H1 (cell line): ENCODE measurements around the gene NCOA5. TPM values are rescaled to one million over a fixed set of nuclear protein-coding genes. Genes with fewer than 3 reads are reported as not detected.

Experiments
- CTCF ChIA-PET: fragments of 300-600 bp; sonication (Branson Sonifier 250); formaldehyde crosslinking; loops from one replicate; lab custom pipeline; 2021; ENCODE audit not compliant: partially characterized antibody; lab: Charles Lee
- POLR2A ChIA-PET: fragments of 300-600 bp; sonication (Branson Sonifier 250); formaldehyde crosslinking; loops from one replicate; lab custom pipeline; 2021; ENCODE audit warnings: inconsistent platforms; ENCODE audit not compliant: partially characterized antibody; lab: Charles Lee
- DNase-seq, 2 experiments: peaks; one replicate each; pipeline versions ENCODE4 v3.0.0 to v3.0.0-alpha.2; 2010 to 2022; ENCODE audit warnings: low spot score in 2 of 2, low read depth in 1 of 2, mixed read lengths in 1 of 2
- FAIRE-seq: peaks from 2 replicates; lab custom pipeline; 2011; peaks lifted over from hg19 to GRCh38; lab: Jason Lieb, UNC
- H2AFZ ChIP-seq: 2 replicates; pipeline ENCODE4 v1.8.1; 2012; ENCODE audit warnings: low read length, inconsistent platforms
- H2AK5ac ChIP-seq: 2 replicates; pipeline ENCODE4 v1.6.1; 2013; ENCODE audit warnings: low read depth, low read length
- H2BK120ac ChIP-seq: replicated peaks from 2 replicates; pipeline ENCODE3; 2013; ENCODE audit warnings: low read depth, low read length, inconsistent platforms
- H2BK12ac ChIP-seq: 2 replicates; pipeline ENCODE4 v1.6.1; 2013; ENCODE audit warnings: low read depth, low read length
- H2BK15ac ChIP-seq: 2 replicates; pipeline ENCODE4 v1.6.1; 2013; ENCODE audit warnings: low read length
- H2BK20ac ChIP-seq: 2 replicates; pipeline ENCODE4 v1.6.1; 2013; ENCODE audit warnings: low read length
- H2BK5ac ChIP-seq: 2 replicates; pipeline ENCODE4 v1.6.1; 2013; ENCODE audit warnings: low read depth, low read length
- H3K14ac ChIP-seq: 2 replicates; pipeline ENCODE4 v1.6.1; 2013; ENCODE audit warnings: inconsistent platforms; ENCODE audit not compliant: insufficient read length
- H3K18ac ChIP-seq: 2 replicates; pipeline ENCODE4 v1.6.1; 2013; ENCODE audit warnings: low read length; ENCODE audit errors: extremely low read depth
- H3K23ac ChIP-seq: 2 replicates; pipeline ENCODE4 v1.6.1; 2013; ENCODE audit warnings: inconsistent platforms; ENCODE audit not compliant: insufficient read length
- H3K23me2 ChIP-seq: 2 replicates; pipeline ENCODE4 v1.6.1; 2013; ENCODE audit warnings: low read depth, low read length
- H3K27ac ChIP-seq: 2 replicates; pipeline ENCODE4 v1.6.1; 2011; ENCODE audit warnings: low read depth, low read length, inconsistent platforms
- H3K27me3 ChIP-seq, 4 experiments: replicated peaks in 1 of 4; 1 replicate in 1 of 4; 2 replicates in 3 of 4; pipeline versions ENCODE4 v1.6.1 to v1.8.1; 2011 to 2013; ENCODE audit warnings: low read length in 3 of 4, mild to moderate bottlenecking in 3 of 4, inconsistent platforms in 2 of 4, mixed read lengths in 2 of 4, moderate library complexity in 1 of 4; ENCODE audit not compliant: control insufficient read depth in 3 of 4, insufficient read depth in 3 of 4; ENCODE audit errors: extremely low read depth in 1 of 4
- H3K36me3 ChIP-seq, 4 experiments: 2 replicates each; pipeline versions ENCODE4 v1.6.1 to v1.8.1; 2011 to 2013; ENCODE audit warnings: mild to moderate bottlenecking in 4 of 4, low read length in 3 of 4, moderate library complexity in 2 of 4, control low read depth in 1 of 4, inconsistent platforms in 1 of 4; ENCODE audit not compliant: insufficient read depth in 4 of 4, control insufficient read depth in 2 of 4
- H3K4ac ChIP-seq: replicated peaks from 2 replicates; pipeline ENCODE3; 2013; ENCODE audit warnings: low read length, low read depth, mixed read lengths, inconsistent platforms; ENCODE audit not compliant: insufficient read length
- H3K4me1 ChIP-seq, 4 experiments: replicated peaks in 1 of 4; 1 replicate in 1 of 4; 2 replicates in 3 of 4; pipeline versions ENCODE4 v1.6.1 to v1.8.1; 2011 to 2013; ENCODE audit warnings: low read length in 3 of 4, inconsistent platforms in 2 of 4, mixed read lengths in 1 of 4; ENCODE audit not compliant: insufficient read depth in 4 of 4, control insufficient read depth in 3 of 4
- H3K4me2 ChIP-seq, 2 experiments: 2 replicates each; pipeline versions ENCODE4 v1.6.1 to v1.8.1; 2011 to 2013; ENCODE audit warnings: low read depth in 2 of 2, low read length in 2 of 2, control low read depth in 1 of 2, inconsistent platforms in 1 of 2, mild to moderate bottlenecking in 1 of 2; ENCODE audit not compliant: insufficient read depth in 1 of 2
- H3K4me3 ChIP-seq, 4 experiments: fragments of 200-600, 300-600 bp in 1 of 4; sonication (generic), shearing (Covaris generic), sonication (Bioruptor Twin) in 1 of 4; 2 replicates each; pipeline versions ENCODE4 v1.5.1 to v1.8.1; 2011 to 2016; ENCODE audit warnings: low read length in 4 of 4, low read depth in 3 of 4, control low read depth in 2 of 4, inconsistent platforms in 2 of 4, mild to moderate bottlenecking in 2 of 4, mixed read lengths in 1 of 4, moderate library complexity in 1 of 4; ENCODE audit not compliant: insufficient read depth in 2 of 4; ENCODE audit errors: extremely low read depth in 1 of 4
- H3K56ac ChIP-seq: replicated peaks from 2 replicates; pipeline ENCODE3; 2013; ENCODE audit warnings: low read depth, mild to moderate bottlenecking, mixed read lengths, low read length, inconsistent platforms; ENCODE audit not compliant: insufficient read length
- H3K79me1 ChIP-seq: 2 replicates; pipeline ENCODE4 v1.6.1; 2013; ENCODE audit warnings: low read depth, low read length, control low read depth
- H3K79me2 ChIP-seq, 2 experiments: 2 replicates each; pipeline versions ENCODE4 v1.6.1 to v1.8.1; 2012 to 2013; ENCODE audit warnings: low read length in 2 of 2, mild to moderate bottlenecking in 2 of 2, inconsistent platforms in 1 of 2; ENCODE audit not compliant: insufficient read depth in 2 of 2, control insufficient read depth in 1 of 2
- H3K9ac ChIP-seq, 4 experiments: replicated peaks in 1 of 4; 1 replicate in 1 of 4; 2 replicates in 3 of 4; pipeline versions ENCODE4 v1.6.1 to v1.8.1; 2011 to 2013; ENCODE audit warnings: low read depth in 3 of 4, low read length in 3 of 4, control low read depth in 2 of 4, mild to moderate bottlenecking in 2 of 4, moderate library complexity in 2 of 4, inconsistent platforms in 1 of 4; ENCODE audit errors: extremely low read depth in 1 of 4
- H3K9me3 ChIP-seq, 2 experiments: 2 replicates each; pipeline versions ENCODE4 v1.6.1 to v1.8.1; 2012 to 2013; ENCODE audit warnings: mild to moderate bottlenecking in 2 of 2, moderate library complexity in 2 of 2, control low read depth in 1 of 2, inconsistent platforms in 1 of 2, low read depth in 1 of 2, low read length in 1 of 2, mixed read lengths in 1 of 2; ENCODE audit not compliant: insufficient read depth in 2 of 2
- H4K20me1 ChIP-seq, 2 experiments: replicated peaks in 1 of 2; 2 replicates each; pipeline versions ENCODE3 to v1.8.1; 2011 to 2013; ENCODE audit warnings: inconsistent platforms in 2 of 2, low read length in 2 of 2, mild to moderate bottlenecking in 1 of 2; ENCODE audit not compliant: insufficient read depth in 2 of 2, control insufficient read depth in 1 of 2
- H4K5ac ChIP-seq: 2 replicates; pipeline ENCODE4 v1.6.1; 2013; ENCODE audit warnings: low read length, low read depth, mixed read lengths, inconsistent platforms; ENCODE audit not compliant: insufficient read length
- H4K8ac ChIP-seq: 2 replicates; pipeline ENCODE4 v1.8.0; 2013; ENCODE audit warnings: mild to moderate bottlenecking, moderate library complexity, low read length, inconsistent platforms; ENCODE audit not compliant: insufficient read depth; ENCODE audit errors: extremely low read depth
- H4K91ac ChIP-seq: replicated peaks from 2 replicates; pipeline ENCODE3; 2013; ENCODE audit warnings: low read length, mixed read lengths, inconsistent platforms; ENCODE audit not compliant: insufficient read length
- BACH1 ChIP-seq: IDR thresholded peaks from 2 replicates; pipeline ENCODE4 v1.6.1; 2012; ENCODE audit warnings: low read length, improper control_type of control experiment
- CTBP2 ChIP-seq: IDR thresholded peaks from 2 replicates; pipeline ENCODE4 v1.7.0; 2011; ENCODE audit warnings: borderline replicate concordance, mild to moderate bottlenecking, moderate library complexity, mixed read lengths, low read length; ENCODE audit not compliant: insufficient read depth, insufficient read length
- GABPA ChIP-seq: IDR thresholded peaks from 2 replicates; pipeline ENCODE4 v1.6.1; 2011; ENCODE audit warnings: mild to moderate bottlenecking, low read length, moderate library complexity, borderline replicate concordance; ENCODE audit not compliant: insufficient read depth
- JUND ChIP-seq: IDR thresholded peaks from 2 replicates; pipeline ENCODE4 v1.6.1; 2011; ENCODE audit warnings: mild to moderate bottlenecking, improper control_type of control experiment, low read length
- RXRA ChIP-seq: IDR thresholded peaks from 2 replicates; pipeline ENCODE4 v1.6.1; 2011; ENCODE audit warnings: low read depth, mild to moderate bottlenecking, low read length, moderate library complexity; ENCODE audit not compliant: insufficient read depth
- SIRT6 ChIP-seq: IDR thresholded peaks from one replicate; pipeline ENCODE4 v1.7.1; 2012; ENCODE audit warnings: low read length, inconsistent platforms
- SP2 ChIP-seq: IDR thresholded peaks from 2 replicates; pipeline ENCODE4 v1.6.1; 2012; ENCODE audit warnings: mild to moderate bottlenecking, low read length, inconsistent platforms
- SP4 ChIP-seq: IDR thresholded peaks from 2 replicates; pipeline ENCODE4 v1.6.1; 2012; ENCODE audit warnings: low read length, inconsistent platforms
- SRF ChIP-seq: IDR thresholded peaks from 2 replicates; pipeline ENCODE4 v1.6.1; 2011; ENCODE audit warnings: mild to moderate bottlenecking, low read depth, low read length, moderate library complexity
- WGBS, 2 experiments: shearing (Covaris generic) in 1 of 2; methylation state at CpG; one replicate each; pipeline versions ENCODE4 v1.1.6 to v1.1.7; 2013 to 2015; ENCODE audit warnings: low lambda C conversion rate in 2 of 2, mixed read lengths in 2 of 2, inconsistent platforms in 1 of 2, low coverage in 1 of 2, missing lambda C conversion rate in 1 of 2; ENCODE audit not compliant: insufficient replicate concordance in 2 of 2, insufficient coverage in 1 of 2, insufficient read length in 1 of 2; ENCODE audit errors: extremely low coverage in 1 of 2, missing lambda C conversion rate in 1 of 2; 5-methylcytosine and 5-hydroxymethylcytosine counted together
- polyA plus RNA-seq, 7 experiments: library from polyadenylated mRNA; depleted of rRNA in 3 of 7; stranded (reverse) in 5 of 7; unstranded in 2 of 7; fragments of >200 nt in 5 of 7; fragments of 200-250 nt in 2 of 7; gene quantifications; 1 replicate in 5 of 7; 2 replicates in 1 of 7; 4 replicates in 1 of 7; pipeline versions ENCODE4 v1.2.1 to v1.2.3, GENCODE V29; 2011 to 2013; ENCODE audit warnings: missing spikeins in 2 of 7, mixed read lengths in 2 of 7
- total RNA-seq: library from RNA; stranded (reverse); fragmentation: NEBNext Ultra II Directional; extraction: Animal tissue kit (Norgen Biotek cat#: 25700); gene quantifications from 2 replicates; pipeline ENCODE4 v1.2.1, GENCODE V29; 2021

Gene NCOA5
- total and polyA plus RNA-seq, 2 of the 8 experiments (the other 6 are each of a cell fraction or from before 2014, with no cell fraction given), result 20.4 to 29.0 TPM

DNA sequence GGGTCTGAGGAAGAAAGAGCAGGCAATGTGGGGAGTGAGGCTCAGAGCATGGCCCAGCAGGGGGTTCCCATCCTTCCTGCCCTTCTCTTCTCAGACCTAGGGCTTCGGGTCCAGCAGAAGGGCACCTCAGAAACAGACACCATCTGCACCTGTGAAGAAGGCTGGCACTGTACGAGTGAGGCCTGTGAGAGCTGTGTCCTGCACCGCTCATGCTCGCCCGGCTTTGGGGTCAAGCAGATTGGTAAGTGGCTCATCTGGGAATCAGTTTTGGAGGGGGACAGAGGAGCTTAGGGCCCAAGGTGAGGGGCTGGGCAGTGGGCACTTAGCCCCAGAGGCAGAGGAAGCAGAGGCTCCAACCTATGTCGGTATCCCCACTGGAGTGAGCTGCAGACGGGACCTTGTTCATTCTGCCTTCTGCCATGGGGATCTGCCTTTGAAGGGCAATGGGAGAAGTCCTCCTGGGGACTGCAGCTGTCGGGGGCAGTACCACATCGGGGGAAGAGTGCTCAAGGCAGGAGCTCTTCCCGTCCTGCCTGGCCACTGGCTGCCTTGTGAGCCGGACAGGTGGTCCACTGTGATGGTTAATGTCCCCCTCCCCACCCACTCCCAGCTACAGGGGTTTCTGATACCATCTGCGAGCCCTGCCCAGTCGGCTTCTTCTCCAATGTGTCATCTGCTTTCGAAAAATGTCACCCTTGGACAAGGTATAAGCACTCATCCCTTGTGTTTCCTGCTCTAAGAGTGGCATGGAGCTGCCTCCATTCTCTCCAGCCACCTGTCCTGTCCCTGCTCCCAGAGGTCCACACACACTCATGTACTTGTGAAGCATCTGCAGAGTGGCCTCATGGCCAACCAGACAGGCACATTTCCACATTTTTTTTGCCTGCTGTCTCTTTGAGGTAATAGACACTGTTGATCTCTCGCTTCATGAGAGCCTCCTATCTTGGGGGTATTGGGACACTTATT, 33.0 kb upstream of the NCOA5 start:
- 0 out of 7 replicates have a peak, but pooled peaks cover 0 to 3% (median 0%) of the 10 kb centered on the region in 4 experiments for H3K27me3 ChIP-seq
- DNase-seq (no peak), FAIRE-seq (no peak)
- H3K18ac ChIP-seq, result no peak overlapping the region
- ChIA-PET CTCF (interaction anchor here (0.5 to 6.8 kb wide), 9 partner anchors 8 to 250 kb away, joined by 3 to 60 read pairs (median 3); no protein-coding TSS in a partner anchor), POLR2A (no interaction called here)
- no peak overlapping the region for H3K27ac ChIP-seq
- peaks cover 0 to 12% (median 5%) of the 10 kb centered on the region in 4 experiments; a peak in 5 of 8 replicates for H3K36me3 ChIP-seq
- no peak overlapping the region for H3K4me2 ChIP-seq
- H3K4me3 ChIP-seq, result no peak overlapping the region
- no peak overlapping the region for H2AFZ ChIP-seq
- H3K9ac ChIP-seq, result no peak overlapping the region
- H3K4me1 ChIP-seq, result peaks cover 0 to 3% (median 0%) of the 10 kb centered on the region in 4 experiments; a peak in 2 of 7 replicates
- H3K9me3 ChIP-seq, result no peaks in the 10 kb centered on the region
- H4K5ac ChIP-seq, result no peak overlapping the region
- H3K56ac ChIP-seq, result no peak overlapping the region
- H3K79me2 ChIP-seq, result peaks cover 0 to 2% of the 10 kb centered on the region in 2 experiments; a peak in 1 of 4 replicates
- no peak overlapping the region for H2BK12ac ChIP-seq
- H3K23ac ChIP-seq, result no peak overlapping the region
- no peak overlapping the region for H2BK120ac ChIP-seq
- H2BK15ac ChIP-seq, result no peak overlapping the region
- H3K23me2 ChIP-seq, result peaks cover 5% of the 10 kb centered on the region; the same call in 1 of the 2 replicates
- TF ChIP-seq RXRA (no peak), CTBP2 (no peak), SP4 (no peak), SP2 (no peak), GABPA (no peak), SRF (no peak), SIRT6 (no peak), BACH1 (no peak), JUND (no peak)
- no peaks in the 10 kb centered on the region for H3K79me1 ChIP-seq
- H4K20me1 ChIP-seq, result peaks cover 0 to 1% of the 10 kb centered on the region in 2 experiments
- H3K4ac ChIP-seq, result no peak overlapping the region
- no peak overlapping the region for H4K8ac ChIP-seq
- WGBS, 2 experiments, result 86% methylated on average over 15 of the region's 15 CpGs; no CpG with 5 or more reads in 1 of the 2 experiments
- no peak overlapping the region for H2BK20ac ChIP-seq
- H2AK5ac ChIP-seq, result no peak overlapping the region
- no peak overlapping the region for H3K14ac ChIP-seq
- H4K91ac ChIP-seq, result no peak overlapping the region
- H2BK5ac ChIP-seq, result no peak overlapping the region
